Kidney epithelial cell (primary cell): Measurements from ENCODE around the gene KRT73. TPM values are rescaled to one million over a fixed set of nuclear protein-coding genes. Genes with fewer than 3 reads are reported as not detected.

ENCODE experiments used
- DNase-seq: peaks from one replicate; pipeline ENCODE4 v3.0.0-alpha.2; 2010; ENCODE audit warnings: low read depth
- H3K27me3 ChIP-seq: 2 replicates; pipeline ENCODE4 v1.6.0; 2011; ENCODE audit warnings: low read length; ENCODE audit not compliant: control insufficient read depth, insufficient read depth
- H3K36me3 ChIP-seq: 2 replicates; pipeline ENCODE4 v1.5.1; 2011; ENCODE audit warnings: low read length; ENCODE audit not compliant: control insufficient read depth, insufficient read depth
- H3K4me3 ChIP-seq: 2 replicates; pipeline ENCODE4 v1.5.1; 2011; ENCODE audit warnings: low read depth, mild to moderate bottlenecking, control low read depth, low read length
- CTCF ChIP-seq: IDR thresholded peaks from 2 replicates; pipeline ENCODE4 v1.5.1; 2011; ENCODE audit warnings: mild to moderate bottlenecking, moderate library complexity, low read length, control low read depth, inconsistent platforms; ENCODE audit not compliant: insufficient read depth, poor library complexity, severe bottlenecking
- total RNA-seq: library from RNA; depleted of rRNA; stranded (reverse); fragments of >200 nt; gene quantifications from 2 replicates; pipeline ENCODE4 v1.2.3, GENCODE V29; 2015

KRT73 gene
- total RNA-seq, 1 donor from 2014 or later: not detected

DNA sequence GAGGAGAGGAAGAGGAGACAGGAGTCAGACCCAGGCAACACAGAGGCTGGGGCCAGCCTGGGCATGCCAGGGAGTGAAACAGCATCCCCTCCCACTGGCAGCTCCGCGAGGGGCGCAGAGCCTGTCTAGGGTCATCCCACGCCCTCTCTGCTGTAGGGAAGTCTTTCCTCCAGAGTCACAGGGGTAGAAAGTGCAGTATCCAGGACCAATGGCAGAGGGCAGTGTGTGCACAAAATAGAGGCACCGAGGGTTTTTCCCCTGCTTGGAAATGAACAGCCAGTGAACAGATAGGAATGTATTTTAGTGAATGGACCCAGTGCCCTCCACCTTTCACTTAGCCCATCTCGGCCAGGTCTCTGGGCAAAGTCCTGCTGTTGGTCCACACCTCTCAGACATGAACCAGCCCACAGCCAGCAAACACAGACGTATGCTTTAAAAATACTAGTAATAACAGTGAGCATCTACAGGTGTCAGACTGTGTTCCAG lies 35.3 kb downstream of the KRT73 start:
- Histone ChIP-seq H3K36me3 (no peaks in the 10 kb centered on the region), H3K27me3 (peaks cover 8% of the 10 kb centered on the region), H3K4me3 (no peak overlapping the region)
- DNase-seq: no peak
- TF ChIP-seq CTCF: peak; percentile 73

DNA sequence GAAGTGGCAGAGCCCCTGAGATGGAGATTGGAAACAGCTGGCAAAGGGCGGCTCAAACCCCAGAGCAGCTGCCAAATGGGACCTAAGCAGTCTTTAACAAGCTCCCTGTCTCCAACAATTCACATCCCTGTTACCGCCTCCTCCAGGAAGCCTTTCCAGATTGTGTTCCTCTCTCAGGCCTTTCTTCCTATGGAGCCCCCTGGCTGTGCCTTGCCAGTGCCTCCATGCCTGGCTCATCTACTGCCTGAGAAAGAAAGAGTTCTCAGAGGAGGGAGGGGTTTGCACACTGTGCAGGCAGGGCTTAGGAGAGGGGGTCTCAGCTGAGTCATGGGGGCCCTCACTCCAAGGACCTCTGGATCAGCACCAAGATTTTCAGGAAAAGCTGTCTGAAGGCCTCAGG lies 35.9 kb downstream of the KRT73 start:
- no peaks in the 10 kb centered on the region for H3K36me3 ChIP-seq
- no peak overlapping the region for H3K4me3 ChIP-seq
- DNase-seq: no peak
- TF ChIP-seq CTCF: no peak
- H3K27me3 ChIP-seq: peaks cover 8% of the 10 kb centered on the region

- Histone ChIP-seq H3K36me3 (no peaks in the 10 kb centered on the region), H3K27me3 (peaks cover 10% of the 10 kb centered on the region), H3K4me3 (no peak overlapping the region)
- no peak for DNase-seq
- no peak for TF ChIP-seq CTCF
Measured at GRCh38 chr12:52581481-52581880, 36.9 kb downstream of the KRT73 start.

DNA sequence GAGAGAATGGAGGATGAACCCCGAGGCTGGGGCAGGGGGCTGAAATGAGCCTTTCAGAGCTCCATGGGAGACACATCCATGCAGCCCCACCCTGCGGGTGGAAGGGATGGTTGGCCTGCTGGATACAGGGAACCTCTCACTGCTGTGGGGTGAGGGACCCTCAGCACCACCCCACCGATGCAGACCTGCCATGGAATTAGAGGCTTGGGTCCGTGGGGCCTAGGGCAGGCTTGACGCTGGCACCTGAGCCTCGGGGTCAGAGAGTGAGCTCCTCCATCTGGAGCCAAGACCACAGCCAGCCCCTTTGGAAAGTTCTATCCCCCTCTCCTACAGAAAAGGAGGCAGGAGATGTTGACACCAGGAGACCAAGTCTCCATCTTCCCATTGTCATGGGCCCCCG lies 37.3 kb downstream of the KRT73 start:
- Histone ChIP-seq H3K4me3 (no peak overlapping the region), H3K36me3 (no peaks in the 10 kb centered on the region), H3K27me3 (peaks cover 10% of the 10 kb centered on the region)
- no peak for TF ChIP-seq CTCF
- DNase-seq: no peak

DNA sequence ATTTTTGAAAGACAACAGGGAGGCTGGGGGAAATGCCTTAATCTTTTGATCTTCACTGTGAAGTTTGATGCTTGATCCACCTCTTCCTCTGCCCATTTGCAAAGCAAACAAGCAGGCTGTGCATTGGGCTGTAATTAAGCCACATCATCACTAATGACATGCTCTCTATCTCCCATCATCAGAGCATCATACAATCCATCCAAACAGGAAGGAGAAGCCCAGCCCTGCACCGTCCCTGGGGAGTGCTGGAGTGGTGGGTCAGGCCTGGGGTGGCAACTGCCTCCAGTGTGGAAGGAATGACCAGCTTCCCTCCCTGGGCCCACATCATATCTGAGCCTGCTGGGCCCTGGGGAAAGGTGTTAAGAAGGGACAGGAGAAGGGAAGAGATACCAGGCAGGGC lies 37.9 kb downstream of the KRT73 start:
- Histone ChIP-seq H3K27me3 (peaks cover 10% of the 10 kb centered on the region), H3K36me3 (no peaks in the 10 kb centered on the region), H3K4me3 (no peak overlapping the region)
- no peak for TF ChIP-seq CTCF
- no peak for DNase-seq
